Neural cell (in vitro differentiated cells): Measurements from ENCODE around the gene IGSF9B. TPM values are rescaled to one million over a fixed set of nuclear protein-coding genes. Genes with fewer than 3 reads are reported as not detected.
A peak's percentile ranks its signal among the peaks of the same experiment; 100 is the strongest.

ENCODE experiments used
- H2AFZ ChIP-seq: fragments of 200-600, 300-800 bp; sonication (generic), shearing (Covaris generic); 2 replicates; pipeline ENCODE4 v1.6.0; 2014; ENCODE audit warnings: low read depth, mild to moderate bottlenecking, antibody characterized with exemption, low read length, moderate library complexity
- H3F3A ChIP-seq: fragments of 200-600 bp; shearing (Covaris generic); 2 replicates; pipeline ENCODE4 v1.6.1; 2016; ENCODE audit warnings: mild to moderate bottlenecking, moderate library complexity, mixed read lengths, antibody characterized with exemption, low read length; ENCODE audit not compliant: insufficient read depth, poor library complexity, severe bottlenecking
- H3K27ac ChIP-seq: fragments of 200-600, 300-800 bp; sonication (generic), shearing (Covaris generic); 2 replicates; pipeline ENCODE4 v1.5.1; 2014; ENCODE audit warnings: mild to moderate bottlenecking, low read length, moderate library complexity
- H3K27me3 ChIP-seq: fragments of 300-800, 200-600 bp; sonication (generic), shearing (Covaris generic); 2 replicates; pipeline ENCODE4 v1.6.0; 2014; ENCODE audit warnings: mild to moderate bottlenecking, low read depth, low read length, moderate library complexity; ENCODE audit not compliant: insufficient read depth
- H3K36me3 ChIP-seq: fragments of 300-800, 200-600 bp; sonication (generic), shearing (Covaris generic); 2 replicates; pipeline ENCODE4 v1.5.1; 2014; ENCODE audit warnings: mild to moderate bottlenecking, antibody characterized with exemption, low read length, moderate library complexity; ENCODE audit not compliant: insufficient read depth
- H3K4me2 ChIP-seq: fragments of 300-800, 200-600 bp; sonication (generic), shearing (Covaris generic); 2 replicates; pipeline ENCODE4 v1.6.0; 2014; ENCODE audit warnings: mild to moderate bottlenecking, low read length
- H3K4me3 ChIP-seq: fragments of 300-800, 200-600 bp; sonication (generic), shearing (Covaris generic); 2 replicates; pipeline ENCODE4 v1.5.1; 2014; ENCODE audit warnings: mild to moderate bottlenecking, low read length, moderate library complexity
- H3K79me2 ChIP-seq: fragments of 200-600 bp; shearing (Covaris generic); replicated peaks from 2 replicates; pipeline ENCODE4 v1.6.0; 2014; ENCODE audit warnings: mild to moderate bottlenecking, low read length, moderate library complexity; ENCODE audit not compliant: insufficient read depth
- H3K9ac ChIP-seq: fragments of 300-800, 200-600 bp; sonication (generic), shearing (Covaris generic); 2 replicates; pipeline ENCODE4 v1.6.1; 2016; ENCODE audit warnings: mild to moderate bottlenecking, low read length, mixed read lengths
- H3K9me2 ChIP-seq: fragments of 200-600 bp; shearing (Covaris generic); 2 replicates; pipeline ENCODE4 v1.6.1; 2016; ENCODE audit warnings: mild to moderate bottlenecking, low read length, mixed read lengths; ENCODE audit not compliant: insufficient read depth
- H3K9me3 ChIP-seq: fragments of 200-600, 300-800 bp; sonication (generic), shearing (Covaris generic); 2 replicates; pipeline ENCODE4 v1.6.1; 2016; ENCODE audit warnings: mild to moderate bottlenecking, mixed run types, low read length, moderate library complexity, mixed read lengths
- H4K20me1 ChIP-seq: fragments of 200-600 bp; shearing (Covaris generic); 2 replicates; pipeline ENCODE4 v1.6.1; 2016; ENCODE audit warnings: mild to moderate bottlenecking, mixed run types; ENCODE audit not compliant: insufficient read depth
- EP300 ChIP-seq: fragments of 450-650 bp; conservative IDR thresholded peaks from 2 replicates; pipeline ENCODE4 v1.6.1; 2014; ENCODE audit warnings: antibody characterized with exemption, mild to moderate bottlenecking, moderate library complexity; ENCODE audit not compliant: poor library complexity, severe bottlenecking
- EZH2 ChIP-seq: fragments of 200-600, 300-800 bp; shearing (Covaris generic), sonication (generic); IDR thresholded peaks from 2 replicates; pipeline ENCODE4 v1.6.1; 2014; ENCODE audit warnings: antibody characterized with exemption, low read length, borderline replicate concordance, mild to moderate bottlenecking; ENCODE audit not compliant: insufficient read depth, poor library complexity, severe bottlenecking
- MXI1 ChIP-seq: fragments of 450-650 bp; conservative IDR thresholded peaks from 2 replicates; pipeline ENCODE4 v1.6.1; 2014; ENCODE audit warnings: antibody characterized with exemption, mild to moderate bottlenecking; ENCODE audit not compliant: poor library complexity, severe bottlenecking
- POLR2AphosphoS5 ChIP-seq: IDR thresholded peaks from 2 replicates; pipeline ENCODE4 v1.6.1; 2012
- RAD21 ChIP-seq: fragments of 450-650 bp; conservative IDR thresholded peaks from 2 replicates; pipeline ENCODE4 v1.6.1; 2014; ENCODE audit warnings: antibody characterized with exemption, mild to moderate bottlenecking, moderate library complexity
- SMC3 ChIP-seq: fragments of 450-650 bp; conservative IDR thresholded peaks from 2 replicates; pipeline ENCODE4 v1.6.1; 2014; ENCODE audit warnings: antibody characterized with exemption, mild to moderate bottlenecking, moderate library complexity; ENCODE audit not compliant: poor library complexity
- TAF1 ChIP-seq: IDR thresholded peaks from 2 replicates; pipeline ENCODE4 v1.6.1; 2012; ENCODE audit warnings: low read depth
- polyA plus RNA-seq: library from polyadenylated mRNA; depleted of rRNA; stranded (reverse); fragments of >200 nt; gene quantifications from 2 replicates; pipeline ENCODE4 v1.2.3, GENCODE V29; 2014
- TF ChIP-seq, protein P1 (sequence below): IDR thresholded peaks from 2 replicates; pipeline ENCODE4 v1.6.1; 2012; ENCODE audit warnings: borderline replicate concordance
- TF ChIP-seq, protein P2 (sequence below): fragments of 450-650 bp; IDR thresholded peaks from 2 replicates; pipeline ENCODE4 v1.5.1; 2014; ENCODE audit warnings: antibody characterized with exemption, mild to moderate bottlenecking, moderate library complexity; ENCODE audit not compliant: poor library complexity, severe bottlenecking

The IGSF9B gene
- polyA plus RNA-seq, 1 donor from 2014 or later, result 2.3 TPM

DNA sequence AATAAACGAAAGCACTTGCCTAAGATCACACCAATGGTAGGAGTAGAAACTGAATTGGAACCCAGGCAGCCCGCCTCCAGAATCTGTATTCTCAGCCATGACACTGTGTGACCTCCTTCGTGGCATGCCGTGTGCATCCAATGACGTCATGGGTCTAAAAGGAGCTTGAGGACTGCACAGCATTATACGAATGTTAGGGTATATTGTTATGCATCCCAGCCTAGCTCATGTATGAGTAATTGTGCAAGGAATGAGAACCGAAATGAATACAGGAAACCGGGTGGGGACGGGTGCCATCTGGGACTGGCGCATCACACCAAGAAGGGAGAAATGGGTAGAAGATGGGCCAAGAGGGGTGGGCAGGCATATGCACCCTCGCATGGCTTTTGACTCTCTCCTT is 12.3 kb upstream of the IGSF9B start:
- H3K9me3 ChIP-seq, result no peaks in the 10 kb centered on the region
- no peak overlapping the region for H3K27ac ChIP-seq
- no peaks in the 10 kb centered on the region for H3K79me2 ChIP-seq
- H4K20me1 ChIP-seq, result no peaks in the 10 kb centered on the region
- H3K36me3 ChIP-seq, result no peaks in the 10 kb centered on the region
- no peaks in the 10 kb centered on the region for H3F3A ChIP-seq
- H3K4me2 ChIP-seq, result no peak overlapping the region
- no peak for TF ChIP-seq POLR2AphosphoS5
- TF ChIP-seq MXI1, result no peak
- no peak for TF ChIP-seq EP300
- TF ChIP-seq EZH2, result no peak
- TF ChIP-seq, protein P1, sequence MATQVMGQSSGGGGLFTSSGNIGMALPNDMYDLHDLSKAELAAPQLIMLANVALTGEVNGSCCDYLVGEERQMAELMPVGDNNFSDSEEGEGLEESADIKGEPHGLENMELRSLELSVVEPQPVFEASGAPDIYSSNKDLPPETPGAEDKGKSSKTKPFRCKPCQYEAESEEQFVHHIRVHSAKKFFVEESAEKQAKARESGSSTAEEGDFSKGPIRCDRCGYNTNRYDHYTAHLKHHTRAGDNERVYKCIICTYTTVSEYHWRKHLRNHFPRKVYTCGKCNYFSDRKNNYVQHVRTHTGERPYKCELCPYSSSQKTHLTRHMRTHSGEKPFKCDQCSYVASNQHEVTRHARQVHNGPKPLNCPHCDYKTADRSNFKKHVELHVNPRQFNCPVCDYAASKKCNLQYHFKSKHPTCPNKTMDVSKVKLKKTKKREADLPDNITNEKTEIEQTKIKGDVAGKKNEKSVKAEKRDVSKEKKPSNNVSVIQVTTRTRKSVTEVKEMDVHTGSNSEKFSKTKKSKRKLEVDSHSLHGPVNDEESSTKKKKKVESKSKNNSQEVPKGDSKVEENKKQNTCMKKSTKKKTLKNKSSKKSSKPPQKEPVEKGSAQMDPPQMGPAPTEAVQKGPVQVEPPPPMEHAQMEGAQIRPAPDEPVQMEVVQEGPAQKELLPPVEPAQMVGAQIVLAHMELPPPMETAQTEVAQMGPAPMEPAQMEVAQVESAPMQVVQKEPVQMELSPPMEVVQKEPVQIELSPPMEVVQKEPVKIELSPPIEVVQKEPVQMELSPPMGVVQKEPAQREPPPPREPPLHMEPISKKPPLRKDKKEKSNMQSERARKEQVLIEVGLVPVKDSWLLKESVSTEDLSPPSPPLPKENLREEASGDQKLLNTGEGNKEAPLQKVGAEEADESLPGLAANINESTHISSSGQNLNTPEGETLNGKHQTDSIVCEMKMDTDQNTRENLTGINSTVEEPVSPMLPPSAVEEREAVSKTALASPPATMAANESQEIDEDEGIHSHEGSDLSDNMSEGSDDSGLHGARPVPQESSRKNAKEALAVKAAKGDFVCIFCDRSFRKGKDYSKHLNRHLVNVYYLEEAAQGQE, result no peak
- no peak for TF ChIP-seq SMC3
- no peak for TF ChIP-seq TAF1
- TF ChIP-seq RAD21, result no peak
- TF ChIP-seq, protein P2, sequence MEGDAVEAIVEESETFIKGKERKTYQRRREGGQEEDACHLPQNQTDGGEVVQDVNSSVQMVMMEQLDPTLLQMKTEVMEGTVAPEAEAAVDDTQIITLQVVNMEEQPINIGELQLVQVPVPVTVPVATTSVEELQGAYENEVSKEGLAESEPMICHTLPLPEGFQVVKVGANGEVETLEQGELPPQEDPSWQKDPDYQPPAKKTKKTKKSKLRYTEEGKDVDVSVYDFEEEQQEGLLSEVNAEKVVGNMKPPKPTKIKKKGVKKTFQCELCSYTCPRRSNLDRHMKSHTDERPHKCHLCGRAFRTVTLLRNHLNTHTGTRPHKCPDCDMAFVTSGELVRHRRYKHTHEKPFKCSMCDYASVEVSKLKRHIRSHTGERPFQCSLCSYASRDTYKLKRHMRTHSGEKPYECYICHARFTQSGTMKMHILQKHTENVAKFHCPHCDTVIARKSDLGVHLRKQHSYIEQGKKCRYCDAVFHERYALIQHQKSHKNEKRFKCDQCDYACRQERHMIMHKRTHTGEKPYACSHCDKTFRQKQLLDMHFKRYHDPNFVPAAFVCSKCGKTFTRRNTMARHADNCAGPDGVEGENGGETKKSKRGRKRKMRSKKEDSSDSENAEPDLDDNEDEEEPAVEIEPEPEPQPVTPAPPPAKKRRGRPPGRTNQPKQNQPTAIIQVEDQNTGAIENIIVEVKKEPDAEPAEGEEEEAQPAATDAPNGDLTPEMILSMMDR, result no peak
- no peak overlapping the region for H3K9ac ChIP-seq
- no peaks in the 10 kb centered on the region for H3K27me3 ChIP-seq
- no peak overlapping the region for H3K4me3 ChIP-seq
- no peak overlapping the region for H2AFZ ChIP-seq
- H3K9me2 ChIP-seq, result no peaks in the 10 kb centered on the region

DNA sequence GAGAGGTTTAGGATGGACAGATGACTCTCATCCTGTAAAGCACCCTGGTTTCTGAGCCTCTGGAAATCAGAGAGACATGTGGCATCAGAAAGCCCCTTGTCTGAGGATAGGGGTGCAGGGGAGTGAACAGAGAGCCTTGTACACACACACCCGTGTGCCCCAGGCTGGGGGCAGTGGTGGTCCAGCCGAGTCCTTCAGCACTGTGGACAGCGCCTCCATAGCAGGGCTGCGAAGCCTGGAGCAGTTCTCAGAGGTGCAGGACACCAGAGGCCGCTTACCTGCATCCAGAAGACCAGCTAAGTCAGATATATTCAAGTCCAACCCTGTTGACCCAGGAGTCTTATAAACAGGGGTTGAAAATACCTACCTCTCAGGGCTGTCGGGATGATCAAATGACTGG is 11.5 kb upstream of the IGSF9B start:
- no peaks in the 10 kb centered on the region for H3F3A ChIP-seq
- H4K20me1 ChIP-seq, result no peaks in the 10 kb centered on the region
- no peaks in the 10 kb centered on the region for H3K36me3 ChIP-seq
- H3K27ac ChIP-seq, result no peak overlapping the region
- no peak overlapping the region for H2AFZ ChIP-seq
- H3K9me3 ChIP-seq, result no peaks in the 10 kb centered on the region
- H3K79me2 ChIP-seq, result no peaks in the 10 kb centered on the region
- no peaks in the 10 kb centered on the region for H3K9me2 ChIP-seq
- TF ChIP-seq, protein P1, result peak; percentile 35
- no peak for TF ChIP-seq TAF1
- TF ChIP-seq RAD21, result no peak
- H3K4me2 ChIP-seq, result no peak overlapping the region
- H3K27me3 ChIP-seq, result no peaks in the 10 kb centered on the region
- H3K9ac ChIP-seq, result no peak overlapping the region
- H3K4me3 ChIP-seq, result no peak overlapping the region
